Transverse colon (tissue), 3 donors: ENCODE data around the gene AOPEP.

Source experiments
- POLR2A ChIP-seq: fragments of 450-650 bp; IDR thresholded peaks from one replicate; pipeline ENCODE4 v1.6.1; 2016; ENCODE audit warnings: antibody characterized with exemption, mild to moderate bottlenecking, moderate library complexity
- TF ChIP-seq, protein P1 (sequence below), 5 experiments: fragments of 200-600 bp in 3 of 5; fragments of 450-650 bp in 2 of 5; sonication (generic) in 3 of 5; IDR thresholded peaks; 1 replicate in 2 of 5; 2 replicates in 3 of 5; pipeline ENCODE4 v1.5.1; 2016 to 2017; ENCODE audit warnings: antibody characterized with exemption in 5 of 5, inconsistent platforms in 3 of 5, mild to moderate bottlenecking in 2 of 5, moderate library complexity in 1 of 5

DNA sequence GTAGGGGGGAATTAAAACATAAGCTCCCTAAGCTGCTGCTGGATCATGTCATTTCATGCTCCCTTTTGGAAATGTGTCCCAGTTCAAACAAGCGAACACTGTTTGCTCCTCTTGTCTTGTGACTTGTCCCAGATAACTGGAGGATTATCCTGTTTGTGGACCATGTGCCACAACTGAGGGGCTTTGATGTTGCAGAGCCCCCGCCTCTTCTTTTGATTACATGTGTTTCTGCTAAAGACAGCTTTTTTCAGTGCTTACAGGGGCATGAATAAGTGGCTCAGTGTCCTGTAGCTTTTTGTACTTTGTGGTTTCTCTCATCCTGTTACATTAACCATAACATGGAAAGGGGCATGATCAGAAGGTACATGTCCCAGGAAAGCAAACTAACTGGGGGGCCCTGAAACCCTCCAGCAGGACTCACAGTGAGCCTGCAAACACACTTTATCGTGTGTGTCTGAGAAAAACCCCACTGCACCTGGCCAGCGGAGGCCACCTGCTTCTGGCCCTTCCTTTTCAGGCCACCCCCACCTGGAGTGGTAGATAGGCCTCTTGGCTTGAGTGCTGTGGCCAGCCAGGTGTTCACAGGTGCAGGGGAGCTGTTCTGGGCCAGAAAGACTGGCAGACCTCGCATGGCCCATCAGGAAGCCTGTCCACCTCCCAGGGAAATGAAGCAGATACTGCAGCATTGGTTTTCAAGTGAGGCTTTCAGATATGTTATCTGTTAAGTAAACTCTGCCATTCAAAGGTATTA is 305.4 kb downstream of the AOPEP start:
- TF ChIP-seq, protein P1, sequence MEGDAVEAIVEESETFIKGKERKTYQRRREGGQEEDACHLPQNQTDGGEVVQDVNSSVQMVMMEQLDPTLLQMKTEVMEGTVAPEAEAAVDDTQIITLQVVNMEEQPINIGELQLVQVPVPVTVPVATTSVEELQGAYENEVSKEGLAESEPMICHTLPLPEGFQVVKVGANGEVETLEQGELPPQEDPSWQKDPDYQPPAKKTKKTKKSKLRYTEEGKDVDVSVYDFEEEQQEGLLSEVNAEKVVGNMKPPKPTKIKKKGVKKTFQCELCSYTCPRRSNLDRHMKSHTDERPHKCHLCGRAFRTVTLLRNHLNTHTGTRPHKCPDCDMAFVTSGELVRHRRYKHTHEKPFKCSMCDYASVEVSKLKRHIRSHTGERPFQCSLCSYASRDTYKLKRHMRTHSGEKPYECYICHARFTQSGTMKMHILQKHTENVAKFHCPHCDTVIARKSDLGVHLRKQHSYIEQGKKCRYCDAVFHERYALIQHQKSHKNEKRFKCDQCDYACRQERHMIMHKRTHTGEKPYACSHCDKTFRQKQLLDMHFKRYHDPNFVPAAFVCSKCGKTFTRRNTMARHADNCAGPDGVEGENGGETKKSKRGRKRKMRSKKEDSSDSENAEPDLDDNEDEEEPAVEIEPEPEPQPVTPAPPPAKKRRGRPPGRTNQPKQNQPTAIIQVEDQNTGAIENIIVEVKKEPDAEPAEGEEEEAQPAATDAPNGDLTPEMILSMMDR (IDR thresholded peaks at IDR 0.05), result no peak
- no peak for TF ChIP-seq POLR2A
